SK-N-SH treated with all-trans-retinoic acid at 6 μM for 48 hours (cell line): Measurements from ENCODE around the gene TBC1D25.

Source experiments
- ATAC-seq: fragments of 200-7000 bp; cut with Tn5 transposase; 3 replicates; pipeline ENCODE4 v1.9.1; 2020; ENCODE audit warnings: mild to moderate bottlenecking, moderate library complexity
- ARNTL ChIP-seq: fragments of 450-650 bp; formaldehyde crosslinking; IDR thresholded peaks from 2 replicates; pipeline ENCODE4 v1.5.0; 2020; ENCODE audit warnings: low read depth, mild to moderate bottlenecking, moderate library complexity, borderline replicate concordance
- CSDC2 ChIP-seq: fragments of 250-450 bp; sonication (Bioruptor Pico); IDR thresholded peaks from 2 replicates; pipeline ENCODE4 v1.5.0; 2020; ENCODE audit warnings: mild to moderate bottlenecking, moderate library complexity
- CSRNP3 ChIP-seq: fragments of 250-450 bp; sonication (Bioruptor Pico); IDR thresholded peaks from 2 replicates; pipeline ENCODE4 v1.5.1; 2021; ENCODE audit warnings: mild to moderate bottlenecking, moderate library complexity
- ESRRG ChIP-seq: fragments of 250-450 bp; sonication (Bioruptor Pico); IDR thresholded peaks from 2 replicates; pipeline ENCODE4 v1.6.1; 2021; ENCODE audit warnings: mild to moderate bottlenecking
- GLIS3 ChIP-seq: fragments of 250-450 bp; sonication (Bioruptor Pico); IDR thresholded peaks from 2 replicates; pipeline ENCODE4 v1.5.0; 2020; ENCODE audit warnings: mild to moderate bottlenecking, moderate library complexity
- ISL1 ChIP-seq: fragments of 250-450 bp; sonication (Bioruptor Pico); IDR thresholded peaks from 2 replicates; pipeline ENCODE4 v2.1.2; 2022; ENCODE audit warnings: mild to moderate bottlenecking, moderate library complexity
- OSR1 ChIP-seq: fragments of 250-450 bp; sonication (Bioruptor Pico); IDR thresholded peaks from 2 replicates; pipeline ENCODE4 v1.8.0; 2022; ENCODE audit warnings: moderate library complexity, mild to moderate bottlenecking, inconsistent platforms
- PPARA ChIP-seq: fragments of 250-450 bp; sonication (Bioruptor Pico); IDR thresholded peaks from 2 replicates; pipeline ENCODE4 v1.5.0; 2020; ENCODE audit warnings: mild to moderate bottlenecking, borderline replicate concordance
- RARB ChIP-seq: fragments of 250-450 bp; sonication (Bioruptor Pico); IDR thresholded peaks from 2 replicates; pipeline ENCODE4 v1.8.0; 2021; ENCODE audit warnings: mild to moderate bottlenecking, moderate library complexity
- SNAI2 ChIP-seq: fragments of 250-450 bp; sonication (Bioruptor Pico); IDR thresholded peaks from 2 replicates; pipeline ENCODE4 v1.5.0; 2020; ENCODE audit warnings: mild to moderate bottlenecking, moderate library complexity
- TCF4 ChIP-seq: fragments of 250-450 bp; sonication (Bioruptor Pico); IDR thresholded peaks from 2 replicates; pipeline ENCODE4 v1.8.0; 2021; ENCODE audit warnings: mild to moderate bottlenecking, moderate library complexity, borderline replicate concordance
- TOX ChIP-seq: fragments of 250-450 bp; sonication (Bioruptor Pico); IDR thresholded peaks from 2 replicates; pipeline ENCODE4 v1.8.0; 2021; ENCODE audit warnings: mild to moderate bottlenecking, moderate library complexity, borderline replicate concordance
- ZC3H10 ChIP-seq: fragments of 250-450 bp; sonication (Bioruptor Pico); IDR thresholded peaks from 2 replicates; pipeline ENCODE4 v1.5.1; 2021; ENCODE audit warnings: mild to moderate bottlenecking, moderate library complexity
- ZFP3 ChIP-seq: fragments of 250-450 bp; sonication (Bioruptor Pico); IDR thresholded peaks from 2 replicates; pipeline ENCODE4 v1.5.0; 2020; ENCODE audit warnings: mild to moderate bottlenecking, moderate library complexity
- ZFP30 ChIP-seq: fragments of 450-650 bp; formaldehyde crosslinking; IDR thresholded peaks from 2 replicates; pipeline ENCODE4 v1.5.0; 2022; ENCODE audit warnings: mild to moderate bottlenecking, moderate library complexity
- ZNF565 ChIP-seq: fragments of 450-650 bp; formaldehyde crosslinking; conservative IDR thresholded peaks from 2 replicates; pipeline ENCODE4 v1.5.0; 2020; ENCODE audit warnings: low read depth, mild to moderate bottlenecking, moderate library complexity
- ZNF70 ChIP-seq: fragments of 450-650 bp; formaldehyde crosslinking; IDR thresholded peaks from 2 replicates; pipeline ENCODE4 v1.5.0; 2020; ENCODE audit warnings: mild to moderate bottlenecking, moderate library complexity
- ZNF8 ChIP-seq: fragments of 450-650 bp; formaldehyde crosslinking; IDR thresholded peaks from 2 replicates; pipeline ENCODE4 v1.5.0; 2020; ENCODE audit warnings: mild to moderate bottlenecking, moderate library complexity
- TF ChIP-seq, protein P1 (sequence below): fragments of 250-450 bp; sonication (Bioruptor Pico); IDR thresholded peaks from 2 replicates; pipeline ENCODE4 v1.5.1; 2020; ENCODE audit warnings: low read depth, mild to moderate bottlenecking, moderate library complexity
- TF ChIP-seq, protein P2 (sequence below): fragments of 250-450 bp; sonication (Bioruptor Pico); IDR thresholded peaks from 2 replicates; pipeline ENCODE4 v1.8.0; 2020; ENCODE audit warnings: mild to moderate bottlenecking, moderate library complexity, borderline replicate concordance
- TF ChIP-seq, protein P3 (sequence below): fragments of 250-450 bp; sonication (Bioruptor Pico); IDR thresholded peaks from 2 replicates; pipeline ENCODE4 v1.5.0; 2020; ENCODE audit warnings: mild to moderate bottlenecking, moderate library complexity
- TF ChIP-seq, protein P4 (sequence below): fragments of 250-450 bp; sonication (Bioruptor Pico); IDR thresholded peaks from 2 replicates; pipeline ENCODE4 v1.8.0; 2021; ENCODE audit warnings: low read depth, mild to moderate bottlenecking, moderate library complexity, borderline replicate concordance

TBC1D25 gene

DNA sequence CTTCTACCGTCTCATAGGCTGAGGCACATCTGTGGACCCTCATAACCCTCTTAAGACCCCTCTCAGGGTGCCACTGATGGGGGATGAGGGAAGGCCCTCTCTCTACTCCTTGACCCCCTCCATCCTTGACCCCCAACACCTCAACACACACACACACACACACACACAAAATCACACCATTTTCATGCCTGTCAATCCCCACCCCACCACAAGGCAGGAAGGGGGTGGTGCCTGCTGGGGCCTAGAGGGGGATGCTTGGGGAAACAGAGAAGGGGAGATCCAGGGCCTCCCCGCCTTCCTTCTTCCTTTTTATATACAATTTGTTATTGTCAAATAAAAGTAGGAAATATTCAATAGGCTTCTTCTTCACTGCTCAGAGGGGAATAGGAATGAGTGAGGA lies 19.1 kb upstream of the TBC1D25 start:
- no peak for TF ChIP-seq ESRRG (CRISPR knock-in tag)
- no peak for TF ChIP-seq SNAI2 (CRISPR knock-in tag)
- TF ChIP-seq, protein P1, sequence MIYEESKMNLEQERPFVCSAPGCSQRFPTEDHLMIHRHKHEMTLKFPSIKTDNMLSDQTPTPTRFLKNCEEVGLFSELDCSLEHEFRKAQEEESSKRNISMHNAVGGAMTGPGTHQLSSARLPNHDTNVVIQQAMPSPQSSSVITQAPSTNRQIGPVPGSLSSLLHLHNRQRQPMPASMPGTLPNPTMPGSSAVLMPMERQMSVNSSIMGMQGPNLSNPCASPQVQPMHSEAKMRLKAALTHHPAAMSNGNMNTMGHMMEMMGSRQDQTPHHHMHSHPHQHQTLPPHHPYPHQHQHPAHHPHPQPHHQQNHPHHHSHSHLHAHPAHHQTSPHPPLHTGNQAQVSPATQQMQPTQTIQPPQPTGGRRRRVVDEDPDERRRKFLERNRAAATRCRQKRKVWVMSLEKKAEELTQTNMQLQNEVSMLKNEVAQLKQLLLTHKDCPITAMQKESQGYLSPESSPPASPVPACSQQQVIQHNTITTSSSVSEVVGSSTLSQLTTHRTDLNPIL (CRISPR knock-in tag): no peak
- TF ChIP-seq OSR1: no peak
- TF ChIP-seq ZFP3 (CRISPR knock-in tag): no peak
- TF ChIP-seq ARNTL: no peak
- TF ChIP-seq ZFP30 (CRISPR knock-in tag): no peak
- TF ChIP-seq TOX (CRISPR knock-in tag): no peak
- no peak for TF ChIP-seq TCF4 (CRISPR knock-in tag)
- no peak for TF ChIP-seq ZNF70 (CRISPR knock-in tag)
- TF ChIP-seq GLIS3: no peak
- no peak for TF ChIP-seq ISL1 (CRISPR knock-in tag)
- no peak for TF ChIP-seq ZNF565 (CRISPR knock-in tag)
- TF ChIP-seq PPARA: no peak
- TF ChIP-seq CSRNP3: no peak
- TF ChIP-seq ZNF8: no peak
- TF ChIP-seq CSDC2: no peak
- TF ChIP-seq, protein P2, sequence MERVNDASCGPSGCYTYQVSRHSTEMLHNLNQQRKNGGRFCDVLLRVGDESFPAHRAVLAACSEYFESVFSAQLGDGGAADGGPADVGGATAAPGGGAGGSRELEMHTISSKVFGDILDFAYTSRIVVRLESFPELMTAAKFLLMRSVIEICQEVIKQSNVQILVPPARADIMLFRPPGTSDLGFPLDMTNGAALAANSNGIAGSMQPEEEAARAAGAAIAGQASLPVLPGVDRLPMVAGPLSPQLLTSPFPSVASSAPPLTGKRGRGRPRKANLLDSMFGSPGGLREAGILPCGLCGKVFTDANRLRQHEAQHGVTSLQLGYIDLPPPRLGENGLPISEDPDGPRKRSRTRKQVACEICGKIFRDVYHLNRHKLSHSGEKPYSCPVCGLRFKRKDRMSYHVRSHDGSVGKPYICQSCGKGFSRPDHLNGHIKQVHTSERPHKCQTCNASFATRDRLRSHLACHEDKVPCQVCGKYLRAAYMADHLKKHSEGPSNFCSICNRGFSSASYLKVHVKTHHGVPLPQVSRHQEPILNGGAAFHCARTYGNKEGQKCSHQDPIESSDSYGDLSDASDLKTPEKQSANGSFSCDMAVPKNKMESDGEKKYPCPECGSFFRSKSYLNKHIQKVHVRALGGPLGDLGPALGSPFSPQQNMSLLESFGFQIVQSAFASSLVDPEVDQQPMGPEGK: no peak
- ATAC-seq: no peak

DNA sequence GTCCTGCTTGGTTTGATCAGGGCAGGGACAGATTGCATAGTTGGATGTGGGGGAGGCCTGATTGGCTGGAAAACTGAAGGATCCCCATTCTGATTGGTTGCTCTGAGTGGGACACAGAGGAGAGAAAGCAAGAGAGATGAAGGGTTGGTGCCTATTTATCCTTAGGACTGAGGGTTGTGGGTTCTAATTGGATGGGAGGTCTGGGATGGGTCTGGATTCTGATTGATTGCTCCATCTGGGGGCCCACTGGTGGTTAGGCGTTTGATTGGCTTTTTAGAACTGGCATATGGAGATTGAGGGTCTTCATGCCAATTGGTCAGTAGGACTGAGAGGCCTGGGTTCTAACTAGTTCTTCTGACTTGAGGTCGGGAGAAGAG lies 18.6 kb upstream of the TBC1D25 start:
- TF ChIP-seq ISL1 (CRISPR knock-in tag) (no peak), ZC3H10 (CRISPR knock-in tag) (no peak), CSDC2 (no peak), TOX (CRISPR knock-in tag) (no peak), TCF4 (CRISPR knock-in tag) (no peak), ZNF565 (CRISPR knock-in tag) (no peak), GLIS3 (no peak), PPARA (no peak), ZNF70 (CRISPR knock-in tag) (no peak), ESRRG (CRISPR knock-in tag) (no peak), ARNTL (no peak), OSR1 (no peak), SNAI2 (CRISPR knock-in tag) (no peak), ZFP3 (CRISPR knock-in tag) (no peak), ZNF8 (no peak), RARB (CRISPR knock-in tag) (no peak)
- TF ChIP-seq, protein P3, sequence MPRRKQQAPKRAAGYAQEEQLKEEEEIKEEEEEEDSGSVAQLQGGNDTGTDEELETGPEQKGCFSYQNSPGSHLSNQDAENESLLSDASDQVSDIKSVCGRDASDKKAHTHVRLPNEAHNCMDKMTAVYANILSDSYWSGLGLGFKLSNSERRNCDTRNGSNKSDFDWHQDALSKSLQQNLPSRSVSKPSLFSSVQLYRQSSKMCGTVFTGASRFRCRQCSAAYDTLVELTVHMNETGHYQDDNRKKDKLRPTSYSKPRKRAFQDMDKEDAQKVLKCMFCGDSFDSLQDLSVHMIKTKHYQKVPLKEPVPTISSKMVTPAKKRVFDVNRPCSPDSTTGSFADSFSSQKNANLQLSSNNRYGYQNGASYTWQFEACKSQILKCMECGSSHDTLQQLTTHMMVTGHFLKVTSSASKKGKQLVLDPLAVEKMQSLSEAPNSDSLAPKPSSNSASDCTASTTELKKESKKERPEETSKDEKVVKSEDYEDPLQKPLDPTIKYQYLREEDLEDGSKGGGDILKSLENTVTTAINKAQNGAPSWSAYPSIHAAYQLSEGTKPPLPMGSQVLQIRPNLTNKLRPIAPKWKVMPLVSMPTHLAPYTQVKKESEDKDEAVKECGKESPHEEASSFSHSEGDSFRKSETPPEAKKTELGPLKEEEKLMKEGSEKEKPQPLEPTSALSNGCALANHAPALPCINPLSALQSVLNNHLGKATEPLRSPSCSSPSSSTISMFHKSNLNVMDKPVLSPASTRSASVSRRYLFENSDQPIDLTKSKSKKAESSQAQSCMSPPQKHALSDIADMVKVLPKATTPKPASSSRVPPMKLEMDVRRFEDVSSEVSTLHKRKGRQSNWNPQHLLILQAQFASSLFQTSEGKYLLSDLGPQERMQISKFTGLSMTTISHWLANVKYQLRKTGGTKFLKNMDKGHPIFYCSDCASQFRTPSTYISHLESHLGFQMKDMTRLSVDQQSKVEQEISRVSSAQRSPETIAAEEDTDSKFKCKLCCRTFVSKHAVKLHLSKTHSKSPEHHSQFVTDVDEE (CRISPR knock-in tag): no peak
- TF ChIP-seq, protein P2: no peak
- TF ChIP-seq, protein P4, sequence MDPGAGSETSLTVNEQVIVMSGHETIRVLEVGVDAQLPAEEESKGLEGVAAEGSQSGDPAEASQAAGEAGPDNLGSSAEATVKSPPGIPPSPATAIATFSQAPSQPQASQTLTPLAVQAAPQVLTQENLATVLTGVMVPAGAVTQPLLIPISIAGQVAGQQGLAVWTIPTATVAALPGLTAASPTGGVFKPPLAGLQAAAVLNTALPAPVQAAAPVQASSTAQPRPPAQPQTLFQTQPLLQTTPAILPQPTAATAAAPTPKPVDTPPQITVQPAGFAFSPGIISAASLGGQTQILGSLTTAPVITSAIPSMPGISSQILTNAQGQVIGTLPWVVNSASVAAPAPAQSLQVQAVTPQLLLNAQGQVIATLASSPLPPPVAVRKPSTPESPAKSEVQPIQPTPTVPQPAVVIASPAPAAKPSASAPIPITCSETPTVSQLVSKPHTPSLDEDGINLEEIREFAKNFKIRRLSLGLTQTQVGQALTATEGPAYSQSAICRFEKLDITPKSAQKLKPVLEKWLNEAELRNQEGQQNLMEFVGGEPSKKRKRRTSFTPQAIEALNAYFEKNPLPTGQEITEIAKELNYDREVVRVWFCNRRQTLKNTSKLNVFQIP: no peak

More for the DNA sequence above, 18.6 kb upstream of the TBC1D25 start:
- ATAC-seq: no peak
